Measurements from ENCODE around the gene RHBDF2.

The RHBDF2 gene

DNA sequence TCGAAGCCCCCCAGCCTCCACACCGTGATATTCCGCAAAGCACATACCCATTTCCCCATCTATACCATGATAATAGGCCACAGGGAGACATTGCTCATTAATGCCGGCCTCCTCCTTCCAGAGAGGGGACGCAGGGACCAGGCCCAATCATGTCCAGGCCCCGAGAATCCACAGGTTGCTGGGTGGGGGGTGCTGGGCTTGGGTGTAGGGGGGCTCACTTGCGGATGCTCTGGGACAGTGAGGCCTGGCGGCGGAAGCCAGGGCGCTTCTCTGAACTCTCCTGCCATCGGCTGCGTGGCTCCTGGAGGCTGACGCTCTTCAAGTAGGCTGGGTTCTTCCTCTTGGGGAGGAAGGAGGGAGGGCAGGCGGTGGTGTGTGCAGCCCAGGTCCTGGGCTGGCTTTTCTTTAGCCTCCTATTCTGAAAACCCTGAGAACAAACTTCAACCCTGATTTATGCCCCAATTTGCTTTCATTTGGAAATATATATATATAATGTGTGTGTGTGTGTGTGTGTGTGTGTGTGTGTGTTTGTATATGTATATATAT, 21.6 kb downstream of the RHBDF2 start:
- no peak for DNase-seq (ENCODE audit: low read depth in 2 of 2)

DNA sequence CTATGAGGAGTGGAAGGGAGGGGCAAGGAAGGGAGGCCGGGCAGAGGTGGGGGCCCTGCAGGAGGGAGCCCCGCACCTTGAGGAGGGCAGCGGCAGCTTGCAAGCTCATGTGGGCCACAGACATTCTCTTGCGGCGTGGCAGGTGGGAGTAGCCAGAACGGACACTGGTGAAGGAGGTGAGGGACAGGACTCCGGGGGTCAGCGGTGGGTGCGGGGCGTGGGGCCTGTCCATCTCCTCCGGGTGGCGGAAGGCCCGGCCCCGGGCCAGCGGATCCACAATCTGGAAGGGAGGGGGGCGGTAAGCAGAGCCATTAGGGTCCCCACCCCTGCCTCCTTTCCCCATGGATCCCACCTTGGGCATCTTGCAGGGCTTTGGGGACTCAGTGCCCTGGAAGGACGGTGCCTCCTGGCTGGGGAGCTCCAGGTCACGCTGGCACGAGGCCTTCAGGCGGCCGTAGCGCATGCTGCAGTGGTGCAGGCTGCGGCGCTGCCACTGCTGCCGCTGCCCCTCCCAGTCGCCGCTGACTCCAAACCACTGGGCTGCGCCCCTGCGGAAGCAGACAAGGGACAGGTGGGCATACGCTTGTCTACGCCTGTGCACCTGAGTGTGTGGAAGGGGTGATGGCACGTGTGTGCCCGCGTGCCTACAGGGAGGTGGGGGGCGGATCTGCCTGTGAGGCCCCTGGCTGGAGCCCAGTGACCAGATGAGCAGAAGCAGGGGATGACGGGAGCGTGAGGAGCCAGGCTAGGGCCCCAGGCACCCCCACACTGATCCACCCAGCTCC, 22.3 kb downstream of the RHBDF2 start:
- DNase-seq (ENCODE audit: low read depth in 2 of 2): no peak

DNA sequence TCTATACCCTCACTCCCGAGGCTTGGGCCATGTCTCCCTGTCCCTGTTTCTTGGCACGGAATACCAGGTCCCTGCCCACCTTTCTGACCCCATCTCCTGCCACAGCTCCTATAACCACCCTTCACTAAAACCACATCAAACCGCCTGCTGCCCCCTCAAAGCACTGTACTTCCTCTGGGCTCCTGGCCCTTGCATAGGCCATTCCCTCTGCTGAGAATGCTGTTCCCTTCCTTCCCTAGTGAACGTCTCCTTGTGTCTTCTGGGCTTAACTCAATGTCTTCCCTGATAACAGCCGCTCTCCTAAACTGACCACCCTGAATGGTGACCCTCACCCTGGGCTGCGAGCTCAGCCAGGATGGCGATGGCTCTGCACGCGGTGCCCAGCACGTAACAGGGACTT, 23.1 kb downstream of the RHBDF2 start:
- no peak for DNase-seq (ENCODE audit: low read depth in 2 of 2)

DNA sequence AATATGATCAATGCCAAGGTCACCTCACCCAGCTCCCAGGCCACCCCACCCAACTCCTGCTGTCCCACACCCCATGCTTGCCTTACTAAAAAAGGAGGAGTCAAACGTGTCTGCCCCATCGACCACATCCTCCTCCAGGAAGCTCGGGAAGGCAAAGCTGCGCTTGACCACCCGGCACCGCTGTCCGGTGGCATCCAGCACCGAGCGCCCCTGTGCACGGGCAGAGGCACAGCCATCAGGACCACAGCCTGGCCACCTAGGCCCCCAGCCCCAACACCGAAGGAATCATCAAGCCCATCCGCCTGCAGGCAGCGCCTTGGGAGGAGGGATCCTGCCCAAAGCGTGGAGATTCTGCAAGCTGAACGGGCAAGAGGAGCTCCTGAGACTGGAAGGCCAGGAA, 23.6 kb downstream of the RHBDF2 start:
- DNase-seq (ENCODE audit: low read depth in 2 of 2): no peak

DNA sequence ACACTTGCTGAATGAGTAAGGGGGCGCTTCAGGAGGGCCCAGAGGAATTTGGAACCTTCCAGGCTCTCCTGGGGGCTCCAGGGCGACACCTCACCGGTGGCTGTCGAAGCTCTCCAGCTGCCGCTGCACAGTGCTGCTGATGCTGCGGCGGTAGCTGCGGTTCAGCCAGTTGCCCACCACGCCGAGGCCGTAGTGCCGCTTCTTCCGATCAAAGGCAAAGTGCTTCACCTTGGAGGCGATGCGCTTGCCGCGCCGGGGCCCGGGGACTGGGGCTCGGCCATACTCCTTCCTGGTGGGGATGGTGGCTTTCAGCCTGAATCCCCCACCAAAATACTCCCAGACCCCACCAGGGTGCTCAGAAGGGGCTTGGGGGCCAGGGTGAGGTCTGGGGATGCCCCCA, 24.5 kb downstream of the RHBDF2 start:
- no peak for DNase-seq (ENCODE audit: low read depth in 2 of 2)

DNA sequence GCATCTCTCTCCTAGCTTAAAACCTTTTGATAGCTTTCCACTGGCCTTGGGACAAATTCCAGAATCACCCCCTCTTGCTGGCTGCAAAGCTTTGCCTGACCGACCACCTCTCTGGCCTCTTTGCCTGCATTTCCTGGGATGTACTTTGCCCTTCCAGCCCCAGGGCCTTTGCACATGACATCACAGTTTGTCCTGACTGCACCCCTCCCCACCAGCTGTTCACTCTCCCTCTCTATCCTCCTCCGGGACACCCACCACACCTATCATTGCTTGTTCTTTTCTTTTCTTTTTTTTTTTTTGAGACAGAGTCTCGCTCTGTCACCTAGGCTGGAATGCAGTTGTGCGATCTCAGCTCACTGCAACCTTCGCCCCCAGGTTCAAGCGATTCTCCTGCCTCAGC, 25.9 kb downstream of the RHBDF2 start:
- DNase-seq (ENCODE audit: low read depth in 2 of 2): no peak

DNA sequence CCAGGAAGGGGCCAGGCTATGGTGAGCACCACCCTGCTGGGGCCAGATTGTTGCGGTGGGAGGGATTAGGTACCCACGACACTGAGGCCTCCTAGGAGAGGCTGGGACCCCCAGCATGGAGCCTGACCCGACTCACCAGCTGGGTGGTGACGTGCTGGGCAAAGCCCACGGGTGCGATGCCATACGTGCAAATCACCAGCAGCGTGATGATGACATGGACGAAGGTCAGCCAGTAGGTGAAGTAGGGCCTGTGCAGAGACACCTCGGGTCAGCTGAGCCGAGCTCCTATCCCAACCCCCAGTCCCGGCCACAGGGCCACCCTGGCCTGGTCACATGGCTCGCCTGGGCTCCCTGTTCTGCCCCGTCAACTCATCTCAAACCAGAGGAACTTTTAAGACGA, 26.3 kb downstream of the RHBDF2 start:
- no peak for DNase-seq (ENCODE audit: low read depth in 2 of 2)

DNA sequence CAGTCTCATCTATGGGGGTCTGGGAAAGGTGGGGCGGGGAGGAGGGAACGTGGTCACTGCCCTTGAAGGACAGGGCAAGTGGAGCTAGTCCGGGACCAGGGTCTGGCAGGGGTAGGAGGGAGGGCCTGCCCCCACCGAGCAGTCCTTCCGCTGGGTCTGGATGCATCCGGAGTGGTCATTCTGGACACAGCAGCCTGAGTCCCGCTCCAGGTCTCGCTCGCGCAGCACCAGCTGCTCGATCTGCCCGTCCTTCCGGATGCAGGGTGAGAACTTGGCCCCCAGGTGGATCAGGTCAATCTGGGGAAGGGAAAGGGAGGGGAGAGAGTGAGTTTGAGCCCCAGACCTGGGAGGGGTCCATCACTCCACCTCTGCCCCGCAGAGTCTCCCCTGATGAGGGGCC, 27.0 kb downstream of the RHBDF2 start:
- no peak for DNase-seq (ENCODE audit: low read depth in 2 of 2)

DNA sequence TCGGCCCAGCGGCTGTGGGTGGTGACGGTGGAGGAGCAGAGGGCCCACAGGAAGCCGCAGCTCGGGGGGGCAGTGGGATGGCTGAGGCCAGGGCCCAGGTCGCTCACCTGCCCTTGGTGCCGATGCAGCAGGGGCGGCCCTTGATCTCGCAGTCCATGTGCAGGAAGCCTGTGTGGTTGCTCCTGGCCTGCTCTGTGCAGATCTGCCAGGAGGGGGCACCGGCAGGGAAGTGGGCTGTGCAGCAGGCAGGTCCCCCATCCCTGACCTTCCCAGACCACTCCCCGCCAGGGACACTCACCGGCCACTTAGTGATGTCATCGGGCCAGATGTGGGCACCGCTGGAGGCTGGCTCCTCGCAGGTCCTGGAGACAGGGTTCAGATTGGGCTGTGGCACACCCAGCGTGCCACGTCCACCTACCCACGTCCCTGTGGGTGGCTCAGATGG, 27.7 kb downstream of the RHBDF2 start:
- no peak for DNase-seq (ENCODE audit: low read depth in 2 of 2)

DNA sequence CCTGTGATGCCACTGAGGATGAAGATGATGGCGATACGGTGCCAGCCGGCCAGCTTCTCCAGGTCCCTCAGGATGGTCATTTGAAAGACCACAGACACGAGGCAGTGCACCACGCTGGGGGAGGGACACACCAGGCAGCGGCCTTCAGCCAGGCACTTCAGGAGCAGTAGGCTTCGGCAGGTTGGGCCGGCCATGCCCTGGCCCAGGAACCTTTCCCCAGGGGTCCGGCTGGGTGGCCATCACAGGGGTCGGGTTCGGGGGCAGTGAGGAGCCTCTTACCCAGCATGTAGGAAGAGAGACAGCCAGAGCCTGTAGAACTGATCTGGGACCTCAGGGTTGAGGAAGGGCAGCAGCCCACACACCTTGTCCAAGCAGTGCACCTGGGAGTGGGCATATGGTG, 28.5 kb downstream of the RHBDF2 start:
- no peak for DNase-seq (ENCODE audit: low read depth in 2 of 2)

DNA sequence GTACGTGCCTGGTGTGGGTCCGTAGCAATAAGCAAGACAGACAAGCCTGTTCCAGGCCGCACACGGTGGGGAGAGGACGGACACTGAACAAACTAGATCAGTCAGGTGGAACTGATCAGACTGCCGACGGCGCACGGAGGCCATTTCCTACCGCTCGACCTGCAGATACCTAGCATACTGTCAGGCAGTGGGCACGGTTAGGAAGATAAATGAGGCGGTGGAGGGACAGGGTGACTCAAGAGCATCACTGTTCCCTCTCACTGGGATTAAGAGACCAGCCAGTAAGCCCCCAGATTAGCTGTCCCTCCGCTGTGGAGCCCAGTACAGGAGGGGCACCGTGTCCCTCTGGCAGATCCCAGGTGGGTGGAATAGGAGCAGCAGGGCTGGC, 29.0 kb downstream of the RHBDF2 start:
- no peak for DNase-seq (ENCODE audit: low read depth in 2 of 2)

DNA sequence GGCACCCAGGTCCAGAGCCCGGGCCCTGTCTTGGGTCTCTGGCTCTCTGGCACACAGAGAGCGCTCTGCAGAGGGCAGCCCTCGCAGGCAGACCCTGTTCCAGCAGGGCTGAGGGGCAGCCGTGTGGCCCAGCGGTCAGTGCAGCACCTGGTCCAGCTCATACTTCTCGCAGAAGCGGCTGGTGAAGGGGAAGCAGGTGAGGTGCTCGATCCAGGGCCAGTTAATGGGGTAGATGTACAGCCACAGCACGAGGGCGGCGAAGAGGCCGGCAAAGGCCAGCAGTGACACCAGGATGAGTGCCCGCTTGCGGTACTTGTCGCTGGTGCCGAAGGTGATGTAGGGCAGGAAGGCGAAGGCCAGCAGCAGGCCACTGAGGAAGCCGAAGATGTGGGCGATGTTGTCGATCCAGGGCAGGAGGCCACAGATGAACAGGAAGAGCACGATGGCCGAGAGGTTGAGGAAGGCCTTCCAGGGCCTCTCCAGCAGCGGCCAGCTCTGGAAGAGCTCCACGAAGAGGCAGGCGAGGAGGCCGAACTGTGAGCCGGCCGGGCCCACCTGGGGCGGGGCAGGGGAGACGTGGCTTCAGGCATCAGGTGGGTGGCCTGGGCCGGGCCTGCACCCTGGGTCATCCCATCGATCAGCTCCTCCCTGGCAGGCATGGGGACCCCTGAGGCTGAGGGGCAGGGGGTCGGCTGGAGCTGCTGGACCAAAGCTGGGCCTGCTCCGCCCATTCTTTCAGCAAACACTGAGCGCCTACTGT, 29.5 kb downstream of the RHBDF2 start:
- DNase-seq (ENCODE audit: low read depth in 2 of 2): no peak

DNA sequence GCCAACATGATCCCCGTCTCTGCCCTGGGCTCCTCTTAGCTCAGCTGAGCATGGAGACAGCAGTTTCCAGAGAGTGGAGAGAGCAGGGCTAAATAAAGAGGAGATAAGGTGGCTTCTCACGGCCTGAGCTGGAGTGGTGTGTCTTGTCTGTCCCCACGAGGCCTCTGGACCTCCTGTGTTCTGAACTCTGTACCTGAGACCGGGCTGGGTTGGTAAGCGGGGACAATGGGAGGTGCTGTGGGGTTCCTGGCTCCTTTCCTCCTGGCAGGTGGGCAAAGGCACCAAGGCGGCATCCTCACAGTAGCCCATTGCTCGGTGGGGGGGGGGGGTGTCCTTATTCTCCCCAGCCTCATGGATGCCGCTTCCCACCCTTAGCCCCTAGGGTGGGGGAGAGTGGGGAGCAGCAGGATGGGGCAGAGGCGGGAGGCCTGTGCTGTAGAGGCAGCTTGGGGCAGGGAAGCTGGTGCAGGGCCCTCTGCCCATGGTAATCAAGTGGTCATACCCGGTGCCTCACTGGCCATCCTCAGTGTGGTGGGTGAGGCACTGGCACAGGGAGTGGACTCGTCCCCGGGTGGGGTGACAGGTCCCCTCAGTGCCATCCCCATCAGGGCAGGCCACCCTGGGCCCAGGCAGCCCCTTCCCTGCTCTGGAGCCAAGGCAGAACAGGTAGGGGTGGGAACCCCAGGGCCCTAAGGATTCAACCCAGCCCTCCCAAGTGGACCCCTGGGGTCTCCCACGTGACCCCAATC, 31.1 kb downstream of the RHBDF2 start:
- DNase-seq (ENCODE audit: low read depth in 2 of 2): no peak

DNA sequence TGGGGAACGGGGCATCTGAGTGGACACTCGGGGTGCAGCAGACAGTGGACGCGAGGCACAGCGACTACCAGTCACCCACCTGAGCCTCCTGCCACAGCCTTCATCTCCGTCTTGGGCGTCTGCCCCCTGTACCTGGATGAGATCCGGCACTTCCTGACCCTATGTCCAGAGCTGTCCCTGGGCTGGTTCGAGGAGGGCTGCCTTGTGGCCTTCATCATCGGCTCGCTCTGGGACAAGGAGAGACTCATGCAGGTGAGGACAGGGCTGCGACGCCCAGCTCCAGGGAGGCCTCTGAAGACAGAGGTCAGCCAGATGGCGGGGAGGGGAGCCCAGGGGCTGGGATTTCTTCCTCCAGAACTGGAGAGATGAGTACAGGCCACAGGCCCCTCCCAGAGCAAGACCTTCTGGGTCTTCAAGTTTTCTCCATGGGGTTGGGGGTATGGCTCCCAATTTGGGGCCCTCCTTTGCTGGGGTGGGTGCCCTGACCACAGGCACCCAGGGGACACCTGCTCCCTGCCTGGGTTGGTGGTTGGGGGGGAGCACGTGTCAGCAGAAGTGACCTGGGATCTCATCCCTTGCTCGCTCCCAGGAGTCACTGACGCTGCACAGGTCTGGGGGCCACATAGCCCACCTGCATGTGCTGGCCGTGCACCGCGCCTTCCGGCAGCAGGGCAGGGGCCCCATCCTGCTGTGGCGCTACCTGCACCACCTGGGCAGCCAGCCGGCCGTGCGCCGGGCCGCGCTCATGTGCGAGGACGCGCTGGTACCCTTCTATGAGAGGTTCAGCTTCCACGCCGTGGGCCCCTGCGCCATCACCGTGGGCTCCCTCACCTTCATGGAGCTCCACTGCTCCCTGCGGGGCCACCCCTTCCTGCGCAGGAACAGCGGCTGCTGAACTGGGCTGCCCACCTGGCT, 31.9 kb downstream of the RHBDF2 start:
- DNase-seq (ENCODE audit: low read depth in 2 of 2): no peak

DNA sequence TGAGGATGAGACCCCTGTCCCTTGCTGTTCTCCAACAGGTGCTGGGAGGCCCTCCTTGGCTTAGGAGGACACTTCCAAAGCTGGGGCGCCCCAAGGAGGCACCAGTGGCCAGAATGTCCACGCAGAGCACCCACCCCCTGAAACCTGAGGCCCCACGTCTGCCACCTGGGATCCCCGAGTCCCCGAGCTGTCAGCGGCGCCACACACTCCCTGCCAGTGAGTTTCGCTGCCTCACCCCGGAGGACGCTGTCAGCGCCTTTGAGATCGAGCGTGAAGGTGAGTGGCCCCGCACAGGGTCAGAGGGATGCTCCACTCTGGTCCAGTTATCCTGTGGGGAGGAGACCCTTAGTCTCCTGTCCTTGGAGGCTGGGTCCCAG, 32.6 kb downstream of the RHBDF2 start:
- DNase-seq (ENCODE audit: low read depth in 2 of 2): no peak

DNA sequence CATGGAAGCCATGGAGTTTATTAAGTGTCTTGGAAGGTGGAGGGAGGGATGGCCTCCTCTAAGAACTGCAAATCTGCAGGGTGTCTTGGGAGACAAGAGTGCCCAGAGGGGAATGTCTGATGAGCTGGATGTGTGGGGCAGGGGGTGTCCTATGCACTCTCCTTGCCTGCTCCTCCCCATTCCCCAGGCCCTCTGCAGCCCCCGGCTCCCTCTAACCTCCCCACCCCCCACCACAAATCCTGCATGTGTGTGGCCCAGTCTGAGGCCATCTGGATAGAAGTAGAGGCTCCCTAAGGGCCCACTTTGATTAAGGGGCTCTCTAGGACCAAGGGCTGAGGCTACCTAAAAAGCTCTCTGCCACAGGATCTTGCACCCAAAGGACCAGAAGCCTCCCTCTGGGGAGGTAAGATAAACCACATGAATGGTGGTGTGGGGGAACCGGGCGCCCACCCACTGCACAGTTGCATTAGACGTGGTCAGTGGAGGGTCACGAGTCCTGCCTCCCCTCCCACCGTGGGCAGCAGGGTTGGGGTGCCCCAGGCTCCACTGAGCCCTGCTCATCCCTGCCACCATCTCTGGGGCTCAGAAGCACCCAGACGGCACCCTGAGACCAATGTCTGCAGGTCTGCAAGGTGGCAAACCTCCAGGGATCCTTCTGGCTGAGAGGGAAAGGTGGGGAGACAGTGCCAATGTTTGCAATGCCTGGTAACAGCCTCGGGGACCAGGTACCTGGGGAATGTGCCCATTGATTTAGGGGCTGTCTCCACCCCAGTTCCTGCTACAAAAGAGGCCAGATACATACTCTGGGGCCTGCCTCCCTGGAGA, 33.2 kb downstream of the RHBDF2 start:
- DNase-seq (ENCODE audit: low read depth in 2 of 2): no peak

DNA sequence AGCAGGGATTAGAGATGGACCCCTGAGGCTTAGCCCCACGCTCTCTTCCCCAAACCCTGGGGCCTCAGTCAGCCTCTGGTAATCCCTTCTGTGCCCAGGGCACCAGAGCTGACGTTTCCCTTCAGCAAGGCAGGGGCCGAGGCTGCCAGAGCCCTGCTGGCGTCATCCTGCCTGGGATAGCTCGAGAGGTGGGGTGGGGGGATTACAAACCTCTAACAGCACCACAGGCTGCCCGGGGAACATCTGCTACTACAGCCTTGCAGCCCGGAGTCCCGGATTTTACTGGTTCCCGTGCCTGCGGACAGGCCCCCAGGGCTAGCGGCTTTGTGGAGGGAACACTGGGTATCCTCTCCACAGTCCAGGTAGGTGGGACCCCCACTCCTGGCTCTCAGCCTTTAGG, 33.9 kb downstream of the RHBDF2 start, which contains the start of gene AANAT:
Gene AANAT, plus strand, starts transcription at position 238 of the 400 bp plus-strand sequence. CDS start 1,144 bp downstream, outside the sequence.
- DNase-seq (ENCODE audit: low read depth in 2 of 2): no peak

DNA sequence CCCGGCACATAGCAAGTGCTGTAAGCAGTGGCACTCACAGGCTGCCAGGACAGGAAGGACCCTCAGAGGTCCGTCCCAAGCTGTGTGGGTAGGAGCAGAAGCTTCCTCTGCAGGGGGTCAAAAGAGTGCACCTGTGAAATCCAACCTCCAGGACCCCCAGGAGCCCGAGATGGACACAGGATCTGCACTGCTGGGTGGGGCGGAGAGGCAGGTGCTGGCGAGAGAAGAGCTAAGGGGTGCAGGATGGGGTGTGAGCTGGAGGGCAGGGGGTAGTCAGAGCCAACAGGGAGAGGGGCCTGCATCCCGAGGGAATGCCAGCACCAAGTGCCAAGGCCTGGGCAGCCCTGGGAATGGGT, 34.5 kb downstream of the RHBDF2 start:
- no peak for DNase-seq (ENCODE audit: low read depth in 2 of 2)

DNA sequence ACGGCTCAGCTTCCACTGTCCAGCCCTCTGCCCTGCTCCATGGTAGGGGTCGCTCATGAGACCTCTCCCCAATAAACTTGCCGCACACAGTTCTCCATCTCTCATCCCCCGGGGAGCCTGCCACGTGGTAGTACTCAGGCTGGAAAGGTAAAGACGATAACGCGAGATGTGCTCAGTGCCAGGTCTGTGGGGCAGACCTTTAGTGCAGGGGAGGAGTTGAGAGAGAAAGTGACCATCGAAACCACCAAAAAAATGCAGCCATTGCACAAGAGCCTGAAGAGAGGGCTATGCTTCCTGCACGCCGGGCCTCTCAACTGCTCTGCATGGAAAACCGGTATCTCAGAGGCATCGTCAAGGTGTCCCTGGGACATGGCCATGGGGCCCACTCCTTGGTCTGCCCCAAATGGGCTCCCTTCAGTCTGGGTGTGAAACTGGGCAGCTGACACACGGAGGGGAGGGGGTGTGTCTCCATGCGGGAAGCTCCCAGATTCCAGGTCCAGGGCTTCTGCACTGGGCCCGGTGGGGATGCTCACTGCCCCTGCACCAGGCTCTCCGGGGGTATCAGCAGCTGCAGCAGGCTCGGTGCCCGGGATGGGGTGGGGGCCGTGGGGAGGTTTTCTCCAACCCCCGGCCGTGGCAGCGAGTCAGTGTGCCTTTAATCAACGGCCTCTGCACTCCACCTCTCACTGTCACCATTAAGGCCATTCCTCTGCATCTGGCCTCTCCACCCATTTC, 38.5 kb downstream of the RHBDF2 start:
- no peak for DNase-seq (ENCODE audit: low read depth in 2 of 2)
